H1 (cell line): Measurements from ENCODE around the gene NAT9. TPM values are rescaled to one million over a fixed set of nuclear protein-coding genes. Genes with fewer than 3 reads are reported as not detected.

Experiments used
- CTCF ChIA-PET: fragments of 300-600 bp; sonication (Branson Sonifier 250); formaldehyde crosslinking; loops from one replicate; lab custom pipeline; 2021; ENCODE audit not compliant: partially characterized antibody; lab: Charles Lee
- POLR2A ChIA-PET: fragments of 300-600 bp; sonication (Branson Sonifier 250); formaldehyde crosslinking; loops from one replicate; lab custom pipeline; 2021; ENCODE audit warnings: inconsistent platforms; ENCODE audit not compliant: partially characterized antibody; lab: Charles Lee
- DNase-seq, 2 experiments: peaks; one replicate each; pipeline versions ENCODE4 v3.0.0 to v3.0.0-alpha.2; 2010 to 2022; ENCODE audit warnings: low spot score in 2 of 2, low read depth in 1 of 2, mixed read lengths in 1 of 2
- FAIRE-seq: peaks from 2 replicates; lab custom pipeline; 2011; peaks lifted over from hg19 to GRCh38; lab: Jason Lieb, UNC
- H2AFZ ChIP-seq: 2 replicates; pipeline ENCODE4 v1.8.1; 2012; ENCODE audit warnings: low read length, inconsistent platforms
- H2AK5ac ChIP-seq: 2 replicates; pipeline ENCODE4 v1.6.1; 2013; ENCODE audit warnings: low read depth, low read length
- H2BK120ac ChIP-seq: replicated peaks from 2 replicates; pipeline ENCODE3; 2013; ENCODE audit warnings: low read depth, low read length, inconsistent platforms
- H2BK12ac ChIP-seq: 2 replicates; pipeline ENCODE4 v1.6.1; 2013; ENCODE audit warnings: low read depth, low read length
- H2BK15ac ChIP-seq: 2 replicates; pipeline ENCODE4 v1.6.1; 2013; ENCODE audit warnings: low read length
- H2BK20ac ChIP-seq: 2 replicates; pipeline ENCODE4 v1.6.1; 2013; ENCODE audit warnings: low read length
- H2BK5ac ChIP-seq: 2 replicates; pipeline ENCODE4 v1.6.1; 2013; ENCODE audit warnings: low read depth, low read length
- H3K14ac ChIP-seq: 2 replicates; pipeline ENCODE4 v1.6.1; 2013; ENCODE audit warnings: inconsistent platforms; ENCODE audit not compliant: insufficient read length
- H3K18ac ChIP-seq: 2 replicates; pipeline ENCODE4 v1.6.1; 2013; ENCODE audit warnings: low read length; ENCODE audit errors: extremely low read depth
- H3K23ac ChIP-seq: 2 replicates; pipeline ENCODE4 v1.6.1; 2013; ENCODE audit warnings: inconsistent platforms; ENCODE audit not compliant: insufficient read length
- H3K23me2 ChIP-seq: 2 replicates; pipeline ENCODE4 v1.6.1; 2013; ENCODE audit warnings: low read depth, low read length
- H3K27ac ChIP-seq: 2 replicates; pipeline ENCODE4 v1.6.1; 2011; ENCODE audit warnings: low read depth, low read length, inconsistent platforms
- H3K27me3 ChIP-seq, 4 experiments: replicated peaks in 1 of 4; 1 replicate in 1 of 4; 2 replicates in 3 of 4; pipeline versions ENCODE4 v1.6.1 to v1.8.1; 2011 to 2013; ENCODE audit warnings: low read length in 3 of 4, mild to moderate bottlenecking in 3 of 4, inconsistent platforms in 2 of 4, mixed read lengths in 2 of 4, moderate library complexity in 1 of 4; ENCODE audit not compliant: control insufficient read depth in 3 of 4, insufficient read depth in 3 of 4; ENCODE audit errors: extremely low read depth in 1 of 4
- H3K36me3 ChIP-seq, 4 experiments: 2 replicates each; pipeline versions ENCODE4 v1.6.1 to v1.8.1; 2011 to 2013; ENCODE audit warnings: mild to moderate bottlenecking in 4 of 4, low read length in 3 of 4, moderate library complexity in 2 of 4, control low read depth in 1 of 4, inconsistent platforms in 1 of 4; ENCODE audit not compliant: insufficient read depth in 4 of 4, control insufficient read depth in 2 of 4
- H3K4ac ChIP-seq: replicated peaks from 2 replicates; pipeline ENCODE3; 2013; ENCODE audit warnings: low read length, low read depth, mixed read lengths, inconsistent platforms; ENCODE audit not compliant: insufficient read length
- H3K4me1 ChIP-seq, 4 experiments: replicated peaks in 1 of 4; 1 replicate in 1 of 4; 2 replicates in 3 of 4; pipeline versions ENCODE4 v1.6.1 to v1.8.1; 2011 to 2013; ENCODE audit warnings: low read length in 3 of 4, inconsistent platforms in 2 of 4, mixed read lengths in 1 of 4; ENCODE audit not compliant: insufficient read depth in 4 of 4, control insufficient read depth in 3 of 4
- H3K4me2 ChIP-seq, 2 experiments: 2 replicates each; pipeline versions ENCODE4 v1.6.1 to v1.8.1; 2011 to 2013; ENCODE audit warnings: low read depth in 2 of 2, low read length in 2 of 2, control low read depth in 1 of 2, inconsistent platforms in 1 of 2, mild to moderate bottlenecking in 1 of 2; ENCODE audit not compliant: insufficient read depth in 1 of 2
- H3K4me3 ChIP-seq, 4 experiments: fragments of 200-600, 300-600 bp in 1 of 4; sonication (generic), shearing (Covaris generic), sonication (Bioruptor Twin) in 1 of 4; 2 replicates each; pipeline versions ENCODE4 v1.5.1 to v1.8.1; 2011 to 2016; ENCODE audit warnings: low read length in 4 of 4, low read depth in 3 of 4, control low read depth in 2 of 4, inconsistent platforms in 2 of 4, mild to moderate bottlenecking in 2 of 4, mixed read lengths in 1 of 4, moderate library complexity in 1 of 4; ENCODE audit not compliant: insufficient read depth in 2 of 4; ENCODE audit errors: extremely low read depth in 1 of 4
- H3K56ac ChIP-seq: replicated peaks from 2 replicates; pipeline ENCODE3; 2013; ENCODE audit warnings: low read depth, mild to moderate bottlenecking, mixed read lengths, low read length, inconsistent platforms; ENCODE audit not compliant: insufficient read length
- H3K79me1 ChIP-seq: 2 replicates; pipeline ENCODE4 v1.6.1; 2013; ENCODE audit warnings: low read depth, low read length, control low read depth
- H3K79me2 ChIP-seq, 2 experiments: 2 replicates each; pipeline versions ENCODE4 v1.6.1 to v1.8.1; 2012 to 2013; ENCODE audit warnings: low read length in 2 of 2, mild to moderate bottlenecking in 2 of 2, inconsistent platforms in 1 of 2; ENCODE audit not compliant: insufficient read depth in 2 of 2, control insufficient read depth in 1 of 2
- H3K9ac ChIP-seq, 4 experiments: replicated peaks in 1 of 4; 1 replicate in 1 of 4; 2 replicates in 3 of 4; pipeline versions ENCODE4 v1.6.1 to v1.8.1; 2011 to 2013; ENCODE audit warnings: low read depth in 3 of 4, low read length in 3 of 4, control low read depth in 2 of 4, mild to moderate bottlenecking in 2 of 4, moderate library complexity in 2 of 4, inconsistent platforms in 1 of 4; ENCODE audit errors: extremely low read depth in 1 of 4
- H3K9me3 ChIP-seq, 2 experiments: 2 replicates each; pipeline versions ENCODE4 v1.6.1 to v1.8.1; 2012 to 2013; ENCODE audit warnings: mild to moderate bottlenecking in 2 of 2, moderate library complexity in 2 of 2, control low read depth in 1 of 2, inconsistent platforms in 1 of 2, low read depth in 1 of 2, low read length in 1 of 2, mixed read lengths in 1 of 2; ENCODE audit not compliant: insufficient read depth in 2 of 2
- H4K20me1 ChIP-seq, 2 experiments: replicated peaks in 1 of 2; 2 replicates each; pipeline versions ENCODE3 to v1.8.1; 2011 to 2013; ENCODE audit warnings: inconsistent platforms in 2 of 2, low read length in 2 of 2, mild to moderate bottlenecking in 1 of 2; ENCODE audit not compliant: insufficient read depth in 2 of 2, control insufficient read depth in 1 of 2
- H4K5ac ChIP-seq: 2 replicates; pipeline ENCODE4 v1.6.1; 2013; ENCODE audit warnings: low read length, low read depth, mixed read lengths, inconsistent platforms; ENCODE audit not compliant: insufficient read length
- H4K8ac ChIP-seq: 2 replicates; pipeline ENCODE4 v1.8.0; 2013; ENCODE audit warnings: mild to moderate bottlenecking, moderate library complexity, low read length, inconsistent platforms; ENCODE audit not compliant: insufficient read depth; ENCODE audit errors: extremely low read depth
- H4K91ac ChIP-seq: replicated peaks from 2 replicates; pipeline ENCODE3; 2013; ENCODE audit warnings: low read length, mixed read lengths, inconsistent platforms; ENCODE audit not compliant: insufficient read length
- BCL11A ChIP-seq, 2 experiments: IDR thresholded peaks; one replicate each; pipeline ENCODE4 v1.6.1; 2011; ENCODE audit warnings: low read depth in 2 of 2, low read length in 2 of 2, mild to moderate bottlenecking in 2 of 2
- CBX5 ChIP-seq: fragments of 300-800, 300-1000 bp; sonication (generic); IDR thresholded peaks from 2 replicates; pipeline ENCODE4 v1.7.1; 2016; ENCODE audit warnings: antibody characterized with exemption, low read length, low read depth
- CTBP2 ChIP-seq: IDR thresholded peaks from 2 replicates; pipeline ENCODE4 v1.7.0; 2011; ENCODE audit warnings: borderline replicate concordance, mild to moderate bottlenecking, moderate library complexity, mixed read lengths, low read length; ENCODE audit not compliant: insufficient read depth, insufficient read length
- KDM4A ChIP-seq: IDR thresholded peaks from one replicate; pipeline ENCODE4 v1.7.1; 2012; ENCODE audit warnings: low read depth, mild to moderate bottlenecking, moderate library complexity, low read length, inconsistent platforms; ENCODE audit not compliant: severe bottlenecking
- KDM5A ChIP-seq: fragments of 200-600 bp; IDR thresholded peaks from 2 replicates; pipeline ENCODE4 v1.7.1; 2012; ENCODE audit warnings: mild to moderate bottlenecking, low read length, inconsistent platforms, mixed read lengths
- NRF1 ChIP-seq: IDR thresholded peaks from 2 replicates; pipeline ENCODE4 v1.6.1; 2011; ENCODE audit warnings: mild to moderate bottlenecking, low read depth, low read length, improper control_type of control experiment
- POLR2AphosphoS5 ChIP-seq: IDR thresholded peaks from 2 replicates; pipeline ENCODE4 v1.6.1; 2011; ENCODE audit warnings: low read depth, low read length
- SIN3A ChIP-seq, 2 experiments: IDR thresholded peaks in 1 of 2; conservative IDR thresholded peaks in 1 of 2; 2 replicates each; pipeline ENCODE4 v1.6.1; 2011 to 2012; ENCODE audit warnings: low read length in 2 of 2, improper control_type of control experiment in 1 of 2, low read depth in 1 of 2, mild to moderate bottlenecking in 1 of 2
- TBP ChIP-seq: IDR thresholded peaks from 2 replicates; pipeline ENCODE4 v1.6.1; 2011; ENCODE audit warnings: low read depth, low read length, improper control_type of control experiment
- YY1 ChIP-seq: IDR thresholded peaks from 2 replicates; pipeline ENCODE4 v1.6.1; 2011; ENCODE audit warnings: low read depth, mild to moderate bottlenecking, low read length
- WGBS, 2 experiments: shearing (Covaris generic) in 1 of 2; methylation state at CpG; one replicate each; pipeline versions ENCODE4 v1.1.6 to v1.1.7; 2013 to 2015; ENCODE audit warnings: low lambda C conversion rate in 2 of 2, mixed read lengths in 2 of 2, inconsistent platforms in 1 of 2, low coverage in 1 of 2, missing lambda C conversion rate in 1 of 2; ENCODE audit not compliant: insufficient replicate concordance in 2 of 2, insufficient coverage in 1 of 2, insufficient read length in 1 of 2; ENCODE audit errors: extremely low coverage in 1 of 2, missing lambda C conversion rate in 1 of 2; 5-methylcytosine and 5-hydroxymethylcytosine counted together
- polyA plus RNA-seq, 7 experiments: library from polyadenylated mRNA; depleted of rRNA in 3 of 7; stranded (reverse) in 5 of 7; unstranded in 2 of 7; fragments of >200 nt in 5 of 7; fragments of 200-250 nt in 2 of 7; gene quantifications; 1 replicate in 5 of 7; 2 replicates in 1 of 7; 4 replicates in 1 of 7; pipeline versions ENCODE4 v1.2.1 to v1.2.3, GENCODE V29; 2011 to 2013; ENCODE audit warnings: missing spikeins in 2 of 7, mixed read lengths in 2 of 7
- total RNA-seq: library from RNA; stranded (reverse); fragmentation: NEBNext Ultra II Directional; extraction: Animal tissue kit (Norgen Biotek cat#: 25700); gene quantifications from 2 replicates; pipeline ENCODE4 v1.2.1, GENCODE V29; 2021

NAT9 gene
- total and polyA plus RNA-seq, 2 of the 8 experiments (the other 6 are each of a cell fraction or from before 2014, with no cell fraction given): 32.3 to 42.7 TPM

DNA sequence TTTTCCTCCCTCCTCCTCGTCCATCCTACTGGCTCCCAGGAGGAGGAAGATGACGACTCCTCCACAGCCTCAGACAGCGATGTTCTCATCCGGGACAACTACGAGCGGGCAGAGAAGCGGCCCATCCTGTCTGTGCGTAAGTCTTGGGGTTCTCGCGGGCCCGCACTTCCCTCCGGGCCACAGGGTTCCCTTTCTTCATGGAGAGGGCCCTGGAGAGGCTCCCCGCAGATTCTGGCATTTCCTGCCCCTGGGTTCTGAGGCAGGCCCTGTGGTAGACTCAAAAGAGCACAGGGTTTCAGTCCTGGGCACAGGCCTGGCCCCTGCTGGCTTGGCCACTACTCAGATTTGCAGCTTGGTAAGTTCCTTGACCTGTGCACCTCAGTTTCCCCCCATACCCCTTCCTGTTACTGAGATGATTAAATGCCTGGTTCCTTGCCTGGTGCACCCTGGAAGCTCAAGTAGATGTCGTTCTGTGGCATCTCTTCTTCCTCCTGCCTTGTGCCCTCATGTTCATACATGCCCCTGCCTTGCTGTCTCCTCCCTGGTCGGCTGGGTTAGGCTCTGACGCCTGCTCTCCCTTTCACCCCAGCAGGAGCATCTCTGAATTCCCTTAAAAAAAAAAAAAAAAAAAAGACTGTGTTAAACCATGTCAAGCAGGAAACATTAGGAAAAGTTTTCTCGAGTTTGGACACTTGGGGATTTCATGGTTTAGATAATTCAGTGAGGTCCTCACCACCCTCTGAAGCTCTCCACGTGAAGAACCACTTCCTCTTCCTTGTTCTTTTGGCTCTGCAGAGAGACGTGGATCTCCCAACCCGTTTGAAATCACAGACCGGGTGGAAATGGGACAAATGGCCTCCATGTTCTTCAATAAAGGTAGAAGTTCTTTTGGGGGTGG lies 14.3 kb upstream of the NAT9 start:
- CTCF ChIA-PET: interaction anchor here (0.6 to 99.6 kb wide), 27 partner anchors 7 to 292 kb away, joined by 3 to 2981 read pairs (median 6); partner anchors contain the start of genes FDXR, GRIN2C, NAT9 and RAB37
- H4K5ac ChIP-seq: no peak overlapping the region
- peaks cover 0 to 7% (median 3%) of the 10 kb centered on the region in 4 experiments; a peak in 4 of 8 replicates for H3K36me3 ChIP-seq
- no peak overlapping the region for H3K23ac ChIP-seq
- peaks cover 3 to 11% of the 10 kb centered on the region in 2 experiments for H4K20me1 ChIP-seq
- no peaks in the 10 kb centered on the region for H3K9me3 ChIP-seq
- H3K23me2 ChIP-seq: no peaks in the 10 kb centered on the region
- H2BK12ac ChIP-seq: no peak overlapping the region
- no peak overlapping the region for H3K14ac ChIP-seq
- H3K4ac ChIP-seq: no peak overlapping the region
- H4K91ac ChIP-seq: no peak overlapping the region
- 92% methylated on average over 21 of the region's 21 CpGs; no CpG with 5 or more reads in 1 of the 2 experiments for WGBS, 2 experiments
- DNase-seq (no peak), FAIRE-seq (no peak)
- H3K18ac ChIP-seq: no peak overlapping the region
- no peak overlapping the region for H3K27ac ChIP-seq
- no peak overlapping the region for H4K8ac ChIP-seq
- no peaks in the 10 kb centered on the region; a peak in 1 of 7 replicates for H3K4me1 ChIP-seq
- H3K79me1 ChIP-seq: peaks cover 1% of the 10 kb centered on the region; the same call in 1 of the 2 replicates
- H3K9ac ChIP-seq: no peak overlapping the region
- no peak overlapping the region for H2AK5ac ChIP-seq
- no peak overlapping the region for H3K4me3 ChIP-seq
- no peaks in the 10 kb centered on the region for H3K79me2 ChIP-seq
- no peaks in the 10 kb centered on the region for H3K27me3 ChIP-seq
- H2BK20ac ChIP-seq: no peak overlapping the region
- H3K56ac ChIP-seq: no peak overlapping the region
- no peak overlapping the region for H2AFZ ChIP-seq
- H2BK120ac ChIP-seq: no peak overlapping the region
- no peak overlapping the region for H2BK15ac ChIP-seq
- no peak overlapping the region for H3K4me2 ChIP-seq
- POLR2A ChIA-PET: interaction anchor here (0.6 to 1.4 kb wide), 4 partner anchors 14 to 478 kb away, joined by 3 to 6 read pairs (median 3); partner anchors contain the start of gene NAT9
- no peak overlapping the region for H2BK5ac ChIP-seq
- no peak for TF ChIP-seq KDM5A
- no peak for TF ChIP-seq YY1
- no peak for TF ChIP-seq POLR2AphosphoS5
- TF ChIP-seq BCL11A (IDR thresholded peaks at IDR 0.05; ENCODE audit: low read depth in 2 of 2, low read length in 2 of 2): no peak
- TF ChIP-seq KDM4A: no peak
- TF ChIP-seq NRF1: no peak
- no peak for TF ChIP-seq TBP
- TF ChIP-seq CTBP2: no peak
- no peak for TF ChIP-seq SIN3A (conservative IDR thresholded peaks at IDR 0.05 in 1 of 2, IDR thresholded peaks at IDR 0.05 in 1 of 2; ENCODE audit: low read depth in 1 of 2, low read length in 2 of 2)
- no peak for TF ChIP-seq CBX5
